K562 (cell line): ENCODE data around the gene NDUFV2. TPM values are rescaled to one million over a fixed set of nuclear protein-coding genes. Genes with fewer than 3 reads are reported as not detected.

Experiments
- CSDE1 ChIP-seq, 2 experiments: fragments of 450-650 bp; IDR thresholded peaks; 2 replicates each; pipeline ENCODE4 v1.6.1; 2016; ENCODE audit warnings: mild to moderate bottlenecking in 1 of 2
- ELF2 ChIP-seq: fragments of 250-450 bp; sonication (Bioruptor Pico); IDR thresholded peaks from 2 replicates; pipeline ENCODE4 v1.5.0; 2021; ENCODE audit warnings: mild to moderate bottlenecking
- ETV6 ChIP-seq, 3 experiments: fragments of 150-350 bp in 1 of 3; sonication (generic) in 1 of 3; formaldehyde crosslinking in 1 of 3; IDR thresholded peaks; 2 replicates each; pipeline versions ENCODE4 v1.6.1 to v1.8.0; 2014 to 2022; ENCODE audit warnings: borderline replicate concordance in 2 of 3, low read depth in 2 of 3, antibody characterized with exemption in 1 of 3, low read length in 1 of 3, mild to moderate bottlenecking in 1 of 3, missing genetic modification reagents in 1 of 3
- FOXO4 ChIP-seq: fragments of 450-650 bp; formaldehyde crosslinking; IDR thresholded peaks from 2 replicates; pipeline ENCODE4 v1.4.0; 2020; ENCODE audit warnings: mild to moderate bottlenecking, moderate library complexity
- MAZ ChIP-seq, 2 experiments: fragments of 450-650 bp in 1 of 2; sonication (generic) in 1 of 2; formaldehyde crosslinking; IDR thresholded peaks in 1 of 2; conservative IDR thresholded peaks in 1 of 2; 2 replicates each; pipeline versions ENCODE4 v1.4.0 to v1.5.0; 2020; ENCODE audit warnings: mild to moderate bottlenecking in 1 of 2, missing genetic modification reagents in 1 of 2
- MCM2 ChIP-seq: fragments of 450-650 bp; IDR thresholded peaks from 2 replicates; pipeline ENCODE4 v1.6.1; 2017; ENCODE audit warnings: low read depth, mild to moderate bottlenecking
- MEF2D ChIP-seq: conservative IDR thresholded peaks from 2 replicates; pipeline ENCODE4 v1.6.1; 2016; ENCODE audit warnings: low read depth, missing genetic modification characterization, missing compliant biosample characterization
- SMARCA4 ChIP-seq: fragments of 450-650 bp; IDR thresholded peaks from 2 replicates; pipeline ENCODE4 v1.6.1; 2016
- TEAD2 ChIP-seq: fragments of 450-650 bp; IDR thresholded peaks from 2 replicates; pipeline ENCODE4 v1.6.1; 2016; ENCODE audit warnings: missing genetic modification characterization, control low read depth, missing compliant biosample characterization
- ZNF217 ChIP-seq: sonication (generic); formaldehyde crosslinking; IDR thresholded peaks from 2 replicates; pipeline ENCODE4 v1.8.0; 2022; ENCODE audit warnings: mild to moderate bottlenecking, missing genetic modification reagents
- polyA plus RNA-seq, 8 experiments: library from polyadenylated mRNA; depleted of rRNA in 4 of 8; stranded (reverse) in 5 of 8; unstranded in 3 of 8; fragments of >200 nt; fragmentation: Nextera tagmentation in 2 of 8; fragmentation: Illumina TruSeq in 1 of 8; extraction: Ambion mirVana in 2 of 8; extraction: Trizol in 1 of 8; gene quantifications; 2 replicates each; pipeline versions ENCODE4 v1.2.1 to v1.2.3, GENCODE V29; 2011 to 2014; ENCODE audit warnings: inconsistent platforms in 1 of 8, missing spikeins in 1 of 8
- total RNA-seq, 7 experiments: library from RNA; depleted of rRNA in 6 of 7; stranded (reverse); fragments of >200 nt in 6 of 7; fragmentation: Illumina TruSeq in 2 of 7; extraction: Trizol in 2 of 7; gene quantifications; 2 replicates each; pipeline versions ENCODE4 v1.2.1 to v1.2.3, GENCODE V29; 2011 to 2021; ENCODE audit warnings: low replicate concordance in 1 of 7
- TF ChIP-seq, protein P1 (sequence below), 2 experiments: fragments of 450-650 bp; IDR thresholded peaks; 2 replicates each; pipeline ENCODE4 v1.6.1; 2016; ENCODE audit warnings: mild to moderate bottlenecking in 2 of 2, borderline replicate concordance in 1 of 2, low read depth in 1 of 2, moderate library complexity in 1 of 2
- TF ChIP-seq, protein P2 (sequence below): fragments of 250-450 bp; sonication (Bioruptor Pico); IDR thresholded peaks from 2 replicates; pipeline ENCODE4 v1.8.0; 2021; ENCODE audit warnings: mild to moderate bottlenecking, moderate library complexity
- TF ChIP-seq, protein P3 (sequence below): fragments of 250-450 bp; sonication (Bioruptor Pico); IDR thresholded peaks from 2 replicates; pipeline ENCODE4 v1.5.0; 2020; ENCODE audit warnings: mild to moderate bottlenecking

NDUFV2 gene
- total and polyA plus RNA-seq, 9 of the 15 experiments (the other 6 are each of a cell fraction or from before 2014, with no cell fraction given) = 213 to 550 (median 384) TPM

- TF ChIP-seq, protein P1, sequence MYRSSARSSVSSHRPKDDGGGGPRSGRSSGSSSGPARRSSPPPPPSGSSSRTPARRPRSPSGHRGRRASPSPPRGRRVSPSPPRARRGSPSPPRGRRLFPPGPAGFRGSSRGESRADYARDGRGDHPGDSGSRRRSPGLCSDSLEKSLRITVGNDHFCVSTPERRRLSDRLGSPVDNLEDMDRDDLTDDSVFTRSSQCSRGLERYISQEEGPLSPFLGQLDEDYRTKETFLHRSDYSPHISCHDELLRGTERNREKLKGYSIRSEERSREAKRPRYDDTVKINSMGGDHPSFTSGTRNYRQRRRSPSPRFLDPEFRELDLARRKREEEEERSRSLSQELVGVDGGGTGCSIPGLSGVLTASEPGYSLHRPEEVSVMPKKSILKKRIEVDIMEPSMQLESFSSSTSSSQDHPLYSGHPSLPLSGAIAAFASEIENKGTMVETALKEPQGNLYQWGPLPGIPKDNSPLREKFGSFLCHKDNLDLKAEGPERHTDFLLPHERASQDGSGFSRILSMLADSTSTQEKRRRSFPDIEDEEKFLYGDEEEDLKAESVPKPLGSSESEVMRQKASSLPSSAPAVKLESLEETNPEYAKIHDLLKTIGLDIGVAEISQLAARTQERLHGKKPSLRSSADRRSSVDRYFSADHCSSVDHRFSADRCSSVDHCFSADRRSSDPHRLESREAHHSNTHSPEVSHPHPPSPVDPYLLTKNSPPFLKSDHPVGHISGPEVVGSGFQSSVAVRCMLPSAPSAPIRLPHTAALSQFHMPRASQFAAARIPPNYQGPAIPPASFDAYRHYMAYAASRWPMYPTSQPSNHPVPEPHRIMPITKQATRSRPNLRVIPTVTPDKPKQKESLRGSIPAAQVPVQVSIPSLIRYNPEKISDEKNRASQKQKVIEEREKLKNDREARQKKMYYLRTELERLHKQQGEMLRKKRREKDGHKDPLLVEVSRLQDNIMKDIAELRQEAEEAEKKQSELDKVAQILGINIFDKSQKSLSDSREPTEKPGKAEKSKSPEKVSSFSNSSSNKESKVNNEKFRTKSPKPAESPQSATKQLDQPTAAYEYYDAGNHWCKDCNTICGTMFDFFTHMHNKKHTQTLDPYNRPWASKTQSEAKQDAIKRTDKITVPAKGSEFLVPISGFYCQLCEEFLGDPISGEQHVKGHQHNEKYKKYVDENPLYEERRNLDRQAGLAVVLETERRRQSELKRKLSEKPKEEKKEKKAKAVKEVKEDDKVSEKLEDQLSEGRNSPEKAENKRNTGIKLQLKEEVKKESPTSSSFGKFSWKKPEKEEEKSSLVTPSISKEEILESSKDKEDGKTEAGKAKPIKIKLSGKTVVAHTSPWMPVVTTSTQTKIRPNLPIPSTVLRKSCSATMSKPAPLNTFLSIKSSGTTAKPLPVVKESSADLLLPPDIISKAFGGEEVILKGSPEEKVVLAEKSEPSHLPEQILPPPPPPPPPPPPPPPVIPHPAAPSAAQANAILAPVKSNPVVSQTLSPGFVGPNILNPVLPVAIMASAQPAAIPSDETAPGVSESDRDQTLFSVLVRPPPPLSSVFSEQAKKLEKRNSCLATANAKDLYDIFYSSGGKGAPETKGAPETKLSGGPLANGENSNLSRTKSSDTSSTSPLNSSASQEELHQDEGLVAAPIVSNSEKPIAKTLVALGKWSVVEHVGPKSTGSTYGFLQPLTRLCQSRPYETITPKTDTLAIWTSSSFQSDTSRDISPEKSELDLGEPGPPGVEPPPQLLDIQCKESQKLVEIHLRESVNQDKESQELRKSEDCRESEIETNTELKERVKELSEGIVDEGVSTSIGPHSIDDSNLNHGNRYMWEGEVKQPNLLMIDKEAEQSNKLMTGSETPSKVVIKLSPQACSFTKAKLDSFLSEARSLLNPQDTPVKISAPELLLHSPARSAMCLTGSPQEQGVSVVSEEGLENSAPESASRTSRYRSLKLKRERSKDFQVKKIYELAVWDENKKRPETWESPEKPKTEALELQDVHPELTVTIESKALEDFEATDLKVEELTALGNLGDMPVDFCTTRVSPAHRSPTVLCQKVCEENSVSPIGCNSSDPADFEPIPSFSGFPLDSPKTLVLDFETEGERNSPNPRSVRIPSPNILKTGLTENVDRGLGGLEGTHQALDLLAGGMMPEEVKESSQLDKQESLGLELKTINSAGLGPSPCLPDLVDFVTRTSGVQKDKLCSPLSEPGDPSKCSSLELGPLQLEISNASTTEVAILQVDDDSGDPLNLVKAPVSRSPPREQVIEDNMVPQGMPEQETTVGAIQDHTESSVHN (IDR thresholded peaks at IDR 0.05; ENCODE audit: borderline replicate concordance in 1 of 2, low read depth in 1 of 2) = no peak
- TF ChIP-seq, protein P2, sequence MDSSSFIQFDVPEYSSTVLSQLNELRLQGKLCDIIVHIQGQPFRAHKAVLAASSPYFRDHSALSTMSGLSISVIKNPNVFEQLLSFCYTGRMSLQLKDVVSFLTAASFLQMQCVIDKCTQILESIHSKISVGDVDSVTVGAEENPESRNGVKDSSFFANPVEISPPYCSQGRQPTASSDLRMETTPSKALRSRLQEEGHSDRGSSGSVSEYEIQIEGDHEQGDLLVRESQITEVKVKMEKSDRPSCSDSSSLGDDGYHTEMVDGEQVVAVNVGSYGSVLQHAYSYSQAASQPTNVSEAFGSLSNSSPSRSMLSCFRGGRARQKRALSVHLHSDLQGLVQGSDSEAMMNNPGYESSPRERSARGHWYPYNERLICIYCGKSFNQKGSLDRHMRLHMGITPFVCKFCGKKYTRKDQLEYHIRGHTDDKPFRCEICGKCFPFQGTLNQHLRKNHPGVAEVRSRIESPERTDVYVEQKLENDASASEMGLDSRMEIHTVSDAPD (CRISPR knock-in tag) = no peak
- TF ChIP-seq, protein P3, sequence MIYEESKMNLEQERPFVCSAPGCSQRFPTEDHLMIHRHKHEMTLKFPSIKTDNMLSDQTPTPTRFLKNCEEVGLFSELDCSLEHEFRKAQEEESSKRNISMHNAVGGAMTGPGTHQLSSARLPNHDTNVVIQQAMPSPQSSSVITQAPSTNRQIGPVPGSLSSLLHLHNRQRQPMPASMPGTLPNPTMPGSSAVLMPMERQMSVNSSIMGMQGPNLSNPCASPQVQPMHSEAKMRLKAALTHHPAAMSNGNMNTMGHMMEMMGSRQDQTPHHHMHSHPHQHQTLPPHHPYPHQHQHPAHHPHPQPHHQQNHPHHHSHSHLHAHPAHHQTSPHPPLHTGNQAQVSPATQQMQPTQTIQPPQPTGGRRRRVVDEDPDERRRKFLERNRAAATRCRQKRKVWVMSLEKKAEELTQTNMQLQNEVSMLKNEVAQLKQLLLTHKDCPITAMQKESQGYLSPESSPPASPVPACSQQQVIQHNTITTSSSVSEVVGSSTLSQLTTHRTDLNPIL (CRISPR knock-in tag) = no peak
- TF ChIP-seq CSDE1 (IDR thresholded peaks at IDR 0.05) (no peak), ELF2 (CRISPR knock-in tag) (no peak), FOXO4 (CRISPR knock-in tag) (no peak), MCM2 (no peak), MEF2D (tag) (no peak), SMARCA4 (no peak), ZNF217 (CRISPR knock-in tag) (no peak), ETV6 (IDR thresholded peaks at IDR 0.05; ENCODE audit: borderline replicate concordance in 1 of 2, low read depth in 2 of 2, low read length in 1 of 2) (no peak), ETV6 (CRISPR knock-in tag; IDR thresholded peaks at IDR 0.05; ENCODE audit: borderline replicate concordance) (no peak), MAZ (CRISPR knock-in tag; conservative IDR thresholded peaks at IDR 0.05 in 1 of 2, IDR thresholded peaks at IDR 0.05 in 1 of 2) (no peak; a peak in 1 of 4 replicates), TEAD2 (no peak)
Measured at GRCh38 chr18:9137168-9138066, 34.9 kb downstream of the NDUFV2 start (continued).
